MCF 10A (cell line): ENCODE measurements around the gene C19orf73. TPM values are rescaled to one million over a fixed set of nuclear protein-coding genes. Genes with fewer than 3 reads are reported as not detected.

Source experiments
- BruUV-seq: library from RNA; stranded (reverse); fragments of 400-500 nt; replicated peaks from 2 replicates; lab custom pipeline; 2021; lab: Mats Ljungman, UMichigan
- CTCF ChIA-PET: fragments of 300-600 bp; sonication (Branson Sonifier 250); formaldehyde crosslinking; extraction: SDS; loops from one replicate; lab custom pipeline; 2021; ENCODE audit warnings: antibody characterized with exemption, inconsistent platforms; lab: Yijun Ruan, JAX
- POLR2A ChIA-PET: fragments of 300-600, 350-650 bp; sonication (Branson Sonifier 250); formaldehyde crosslinking; extraction: SDS; loops from one replicate; lab custom pipeline; 2020; ENCODE audit warnings: antibody characterized with exemption, inconsistent platforms; lab: Yijun Ruan, JAX
- DNase-seq: peaks from one replicate; pipeline ENCODE4 v3.0.0-alpha.2; 2018; ENCODE audit not compliant: unreplicated experiment
- H3K27ac Mint-ChIP-seq: one replicate; pipeline ENCODE4 v1.8.0; 2022; ENCODE audit warnings: mild to moderate bottlenecking, low read depth, mixed read lengths; ENCODE audit not compliant: unreplicated experiment
- H3K27me3 Mint-ChIP-seq: one replicate; pipeline ENCODE4 v1.8.0; 2022; ENCODE audit warnings: mixed read lengths; ENCODE audit not compliant: insufficient read depth, unreplicated experiment
- H3K36me3 Mint-ChIP-seq: one replicate; pipeline ENCODE4 v1.8.0; 2022; ENCODE audit warnings: mild to moderate bottlenecking, moderate library complexity, mixed read lengths; ENCODE audit not compliant: insufficient read depth, unreplicated experiment
- H3K4me1 Mint-ChIP-seq: one replicate; pipeline ENCODE4 v1.8.0; 2022; ENCODE audit warnings: mixed read lengths; ENCODE audit not compliant: insufficient read depth, unreplicated experiment
- H3K4me3 Mint-ChIP-seq: one replicate; pipeline ENCODE4 v1.8.0; 2022; ENCODE audit warnings: mild to moderate bottlenecking, moderate library complexity, mixed read lengths; ENCODE audit not compliant: unreplicated experiment
- H3K9me3 Mint-ChIP-seq: one replicate; pipeline ENCODE4 v1.8.0; 2022; ENCODE audit warnings: mixed read lengths; ENCODE audit not compliant: unreplicated experiment
- intact Hi-C: fragments of 100-400 bp; cut with micrococcal nuclease; formaldehyde crosslinking; loops from 2 replicates; pipeline ENCODE4 v1.14.1; 2022
- total RNA-seq: library from RNA; stranded (reverse); gene quantifications from 2 replicates; pipeline ENCODE4 v1.2.3, GENCODE V29; 2022
- TF ChIP-seq, protein P1 (sequence below): fragments of 200-600 bp; IDR thresholded peaks from one replicate; pipeline ENCODE4 v1.8.0; 2022; ENCODE audit warnings: antibody characterized with exemption, mild to moderate bottlenecking; ENCODE audit not compliant: unreplicated experiment

Gene C19orf73
- total RNA-seq, 1 experiment from 2014 or later, result 3.2 TPM

DNA sequence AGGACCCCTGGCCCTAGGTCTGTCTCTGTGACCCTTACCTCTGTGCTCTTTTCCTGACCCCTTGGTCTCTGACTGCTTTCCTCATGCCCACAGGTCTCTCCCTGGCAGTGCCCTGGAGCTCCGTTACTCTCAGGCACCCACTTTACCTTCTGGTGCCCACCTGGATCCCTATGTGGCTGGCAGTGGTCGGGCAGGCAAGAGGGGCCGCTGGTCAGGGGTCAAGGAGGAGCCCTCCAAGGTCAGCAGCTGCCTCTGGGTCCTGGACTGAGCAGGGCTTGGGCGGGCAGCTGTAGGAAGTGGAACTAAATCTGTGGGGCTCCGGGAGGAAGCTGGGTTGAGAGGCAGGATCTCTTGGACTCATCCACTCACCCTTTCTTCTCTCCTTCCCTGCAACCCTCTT is 16.7 kb upstream of the C19orf73 start:
- ChIA-PET CTCF (interaction anchor here (1.0 kb wide), 1 partner anchor 10 kb away, joined by 5 read pairs; no protein-coding TSS in a partner anchor), POLR2A (interaction anchor here (1.0 kb wide), 1 partner anchor 21 kb away, joined by 3 read pairs; the partner anchor contains the start of gene LIN7B)
- no peaks in the 10 kb centered on the region for H3K9me3 Mint-ChIP-seq
- no peak for DNase-seq
- intact Hi-C loops, result no loop called here
- H3K36me3 Mint-ChIP-seq, result peaks cover 16% of the 10 kb centered on the region
- peaks cover 7% of the 10 kb centered on the region for H3K4me1 Mint-ChIP-seq
- TF ChIP-seq, protein P1, sequence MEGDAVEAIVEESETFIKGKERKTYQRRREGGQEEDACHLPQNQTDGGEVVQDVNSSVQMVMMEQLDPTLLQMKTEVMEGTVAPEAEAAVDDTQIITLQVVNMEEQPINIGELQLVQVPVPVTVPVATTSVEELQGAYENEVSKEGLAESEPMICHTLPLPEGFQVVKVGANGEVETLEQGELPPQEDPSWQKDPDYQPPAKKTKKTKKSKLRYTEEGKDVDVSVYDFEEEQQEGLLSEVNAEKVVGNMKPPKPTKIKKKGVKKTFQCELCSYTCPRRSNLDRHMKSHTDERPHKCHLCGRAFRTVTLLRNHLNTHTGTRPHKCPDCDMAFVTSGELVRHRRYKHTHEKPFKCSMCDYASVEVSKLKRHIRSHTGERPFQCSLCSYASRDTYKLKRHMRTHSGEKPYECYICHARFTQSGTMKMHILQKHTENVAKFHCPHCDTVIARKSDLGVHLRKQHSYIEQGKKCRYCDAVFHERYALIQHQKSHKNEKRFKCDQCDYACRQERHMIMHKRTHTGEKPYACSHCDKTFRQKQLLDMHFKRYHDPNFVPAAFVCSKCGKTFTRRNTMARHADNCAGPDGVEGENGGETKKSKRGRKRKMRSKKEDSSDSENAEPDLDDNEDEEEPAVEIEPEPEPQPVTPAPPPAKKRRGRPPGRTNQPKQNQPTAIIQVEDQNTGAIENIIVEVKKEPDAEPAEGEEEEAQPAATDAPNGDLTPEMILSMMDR, result no peak
- H3K27me3 Mint-ChIP-seq, result no peaks in the 10 kb centered on the region
- no peak overlapping the region for H3K4me3 Mint-ChIP-seq
- no TSS peak for BruUV-seq
- no peak overlapping the region for H3K27ac Mint-ChIP-seq

DNA sequence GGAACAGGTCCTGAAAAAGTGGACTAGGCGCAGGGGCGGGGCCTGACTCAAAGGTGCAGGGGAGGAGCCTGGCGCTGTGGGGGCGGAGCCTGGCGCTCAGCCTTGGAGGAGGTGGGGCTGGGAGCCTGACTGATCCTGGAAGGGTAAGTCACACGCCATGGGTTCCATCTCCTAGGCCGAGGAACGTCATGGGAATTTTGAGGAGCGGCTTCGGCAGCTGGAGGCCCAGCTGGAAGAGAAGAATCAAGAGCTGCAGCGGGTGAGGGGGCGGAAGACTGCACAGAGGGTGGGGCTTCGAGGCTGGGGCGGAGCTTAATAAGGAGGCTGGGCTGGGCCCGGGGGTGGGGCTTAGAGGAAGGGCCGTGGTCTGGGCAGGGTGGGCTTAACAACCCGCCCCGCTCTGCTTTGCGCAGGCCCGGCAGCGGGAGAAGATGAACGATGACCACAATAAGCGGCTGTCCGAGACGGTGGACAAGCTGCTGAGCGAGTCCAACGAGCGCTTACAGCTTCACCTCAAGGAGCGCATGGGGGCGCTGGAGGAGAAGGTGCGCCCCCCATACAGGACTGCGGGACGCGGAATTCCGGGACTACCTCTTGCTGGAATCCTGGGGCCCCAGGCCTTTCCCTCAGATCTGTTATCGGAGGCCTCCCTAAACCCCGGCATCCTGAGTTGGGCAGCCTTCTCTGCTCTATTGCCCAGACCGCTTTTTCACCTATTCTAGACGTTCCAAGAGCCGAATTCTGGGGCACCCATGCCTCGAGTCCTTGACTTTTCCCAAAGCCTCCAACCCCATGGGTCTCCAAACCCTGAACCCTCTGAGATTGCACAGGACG is 14.9 kb upstream of the C19orf73 start:
- POLR2A ChIA-PET, result interaction anchor here (0.6 to 1.1 kb wide), 2 partner anchors 138 to 457 kb away, joined by 3 read pairs; partner anchors contain the start of gene PRR12
- no peaks in the 10 kb centered on the region for H3K9me3 Mint-ChIP-seq
- TF ChIP-seq, protein P1, result no peak
- CTCF ChIA-PET, result interaction anchor here (0.5 to 1.0 kb wide), 4 partner anchors 14 to 310 kb away, joined by 3 read pairs; no protein-coding TSS in a partner anchor
- peaks cover 16% of the 10 kb centered on the region for H3K36me3 Mint-ChIP-seq
- BruUV-seq, result no TSS peak
- peaks cover 8% of the 10 kb centered on the region for H3K4me1 Mint-ChIP-seq
- H3K4me3 Mint-ChIP-seq, result no peak overlapping the region
- intact Hi-C loops, result no loop called here
- DNase-seq, result no peak
- H3K27ac Mint-ChIP-seq, result no peak overlapping the region
- no peaks in the 10 kb centered on the region for H3K27me3 Mint-ChIP-seq

DNA sequence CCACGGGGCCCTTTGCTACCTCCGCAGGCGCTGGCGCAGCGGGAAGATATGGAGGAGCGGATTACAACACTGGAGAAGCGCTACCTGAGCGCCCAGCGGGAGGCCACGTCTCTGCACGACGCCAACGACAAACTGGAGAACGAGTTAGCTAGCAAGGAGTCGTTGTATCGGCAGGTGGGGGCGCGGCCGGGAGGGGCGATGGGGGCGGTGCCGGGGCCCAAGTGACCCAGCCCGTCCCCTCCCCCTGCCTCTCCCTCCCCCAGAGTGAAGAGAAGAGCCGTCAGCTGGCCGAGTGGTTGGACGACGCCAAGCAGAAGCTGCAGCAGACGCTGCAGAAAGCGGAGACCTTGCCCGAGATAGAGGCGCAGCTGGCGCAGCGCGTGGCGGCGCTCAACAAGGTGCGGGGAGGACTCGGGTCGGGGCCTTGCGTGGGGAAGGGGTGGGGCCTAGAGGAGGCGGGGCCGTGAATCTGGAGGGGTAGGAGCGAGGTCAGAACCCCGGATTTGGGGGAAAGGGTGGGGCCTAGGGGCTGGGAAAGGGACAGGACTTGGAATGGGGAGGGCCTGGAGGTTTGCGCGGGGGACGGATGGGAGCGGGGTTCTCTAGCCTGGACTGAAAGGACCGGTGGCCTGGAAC is 14.1 kb upstream of the C19orf73 start:
- Mint-ChIP-seq H3K4me1 (peaks cover 15% of the 10 kb centered on the region), H3K9me3 (no peaks in the 10 kb centered on the region), H3K36me3 (peaks cover 16% of the 10 kb centered on the region), H3K27ac (no peak overlapping the region), H3K4me3 (no peak overlapping the region), H3K27me3 (no peaks in the 10 kb centered on the region)
- CTCF ChIA-PET, result interaction anchor here (0.5 to 1.1 kb wide), 5 partner anchors 8 to 311 kb away, joined by 3 to 4 read pairs (median 3); no protein-coding TSS in a partner anchor
- intact Hi-C loops, result no loop called here
- DNase-seq, result no peak
- BruUV-seq, result no TSS peak
- TF ChIP-seq, protein P1, result no peak
- POLR2A ChIA-PET, result no interaction called here

DNA sequence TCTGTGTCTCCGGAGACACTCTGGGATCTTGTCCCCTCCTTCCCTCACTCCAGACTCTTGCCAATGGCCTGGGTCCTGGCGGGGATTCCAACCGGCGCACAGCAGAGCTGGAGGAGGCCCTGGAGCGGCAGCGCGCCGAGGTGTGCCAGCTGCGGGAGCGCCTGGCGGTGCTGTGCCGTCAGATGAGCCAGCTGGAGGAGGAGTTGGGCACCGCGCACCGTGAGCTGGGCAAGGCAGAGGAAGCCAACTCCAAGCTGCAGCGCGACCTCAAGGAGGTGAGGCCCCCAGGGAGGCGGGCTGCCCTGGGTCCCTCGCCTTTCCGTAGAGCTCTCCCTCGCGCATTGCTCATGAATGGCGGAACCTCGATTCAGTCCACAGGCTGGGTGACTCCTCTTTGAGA is 11.4 kb upstream of the C19orf73 start:
- POLR2A ChIA-PET, result interaction anchor here (2.8 kb wide), 1 partner anchor 13 kb away, joined by 11 read pairs; no protein-coding TSS in a partner anchor
- intact Hi-C loops, result no loop called here

More for the DNA sequence above, 11.4 kb upstream of the C19orf73 start:
- TF ChIP-seq, protein P1, result no peak
- no TSS peak for BruUV-seq
- no peaks in the 10 kb centered on the region for H3K9me3 Mint-ChIP-seq
- H3K27me3 Mint-ChIP-seq, result no peaks in the 10 kb centered on the region
- no peak for DNase-seq
- H3K4me1 Mint-ChIP-seq, result peaks cover 10% of the 10 kb centered on the region
- CTCF ChIA-PET, result interaction anchor here (0.9 to 2.3 kb wide), 4 partner anchors 11 to 69 kb away, joined by 3 to 8 read pairs (median 6); partner anchors contain the start of gene PPFIA3
- H3K4me3 Mint-ChIP-seq, result no peak overlapping the region
- H3K27ac Mint-ChIP-seq, result no peak overlapping the region
- peaks cover 16% of the 10 kb centered on the region for H3K36me3 Mint-ChIP-seq
